Effector CD4-positive, alpha-beta T cell (primary cell): ENCODE measurements around the gene MAS1L.

ENCODE experiments used
- DNase-seq: peaks from one replicate; pipeline ENCODE4 v3.0.0-alpha.2; 2020

Gene MAS1L

GRCh38 chr6:29509711-29510110 lies 22.0 kb upstream of the MAS1L start:
- DNase-seq: no peak

- no peak for DNase-seq
Observed at GRCh38 chr6:29509239-29509638, 21.5 kb upstream of the MAS1L start.

GRCh38 chr6:29507319-29507718 lies 19.6 kb upstream of the MAS1L start:
- no peak for DNase-seq

GRCh38 chr6:29506446-29507067 lies 18.8 kb upstream of the MAS1L start:
- no peak for DNase-seq

GRCh38 chr6:29505808-29506207 lies 18.1 kb upstream of the MAS1L start:
- no peak for DNase-seq

- DNase-seq: no peak
Observed at GRCh38 chr6:29504961-29505360, 17.2 kb upstream of the MAS1L start.

GRCh38 chr6:29502597-29502996 lies 14.8 kb upstream of the MAS1L start:
- DNase-seq: no peak

- DNase-seq: no peak
Observed at GRCh38 chr6:29502181-29502580, 14.4 kb upstream of the MAS1L start.

- DNase-seq: no peak
Observed at GRCh38 chr6:29501106-29501505, 13.3 kb upstream of the MAS1L start.

- no peak for DNase-seq
Observed at GRCh38 chr6:29500594-29500993, 12.8 kb upstream of the MAS1L start.

GRCh38 chr6:29499704-29500103 lies 11.9 kb upstream of the MAS1L start:
- no peak for DNase-seq

GRCh38 chr6:29496961-29497360 lies 9.2 kb upstream of the MAS1L start:
- no peak for DNase-seq

- DNase-seq: no peak
Observed at GRCh38 chr6:29495571-29495970, 7.8 kb upstream of the MAS1L start.

GRCh38 chr6:29494131-29494530 lies 6.4 kb upstream of the MAS1L start:
- DNase-seq: no peak

- no peak for DNase-seq
Observed at GRCh38 chr6:29493261-29493660, 5.5 kb upstream of the MAS1L start.

GRCh38 chr6:29491574-29491973 lies 3.8 kb upstream of the MAS1L start:
- no peak for DNase-seq

GRCh38 chr6:29490552-29490951 lies 2.8 kb upstream of the MAS1L start:
- DNase-seq: no peak

- DNase-seq: no peak
Observed at GRCh38 chr6:29490055-29490454, 2.3 kb upstream of the MAS1L start.

- no peak for DNase-seq
Observed at GRCh38 chr6:29489286-29489685, 1.5 kb upstream of the MAS1L start.

- no peak for DNase-seq
Observed at GRCh38 chr6:29488874-29489273, 1.1 kb upstream of the MAS1L start.

GRCh38 chr6:29487131-29487530 lies 625 bp downstream of the MAS1L start:
- no peak for DNase-seq

GRCh38 chr6:29486577-29486976 lies 1.2 kb downstream of the MAS1L start:
- no peak for DNase-seq

- DNase-seq: no peak
Observed at GRCh38 chr6:29483735-29484134, 4.0 kb downstream of the MAS1L start.

- no peak for DNase-seq
Observed at GRCh38 chr6:29483186-29483585, 4.6 kb downstream of the MAS1L start.

GRCh38 chr6:29479560-29479959 lies 8.2 kb downstream of the MAS1L start:
- no peak for DNase-seq

- DNase-seq: no peak
Observed at GRCh38 chr6:29478740-29479139, 9.0 kb downstream of the MAS1L start.
